OCI-M1 (cell line): ENCODE results near the gene MMRN2.
A peak's percentile ranks its signal among the peaks of the same experiment; 100 is the strongest.

Experiments used
- DNase-seq: peaks from one replicate; lab custom pipeline; 2025; lab: John Stamatoyannopoulos, UW

MMRN2 gene

GRCh38 chr10:86888585-86889381 lies 68.6 kb downstream of the MMRN2 start:
- DNase-seq, result peak; percentile 89
